Kidney (tissue), 14 donors: ENCODE measurements around the gene SCAF4. TPM values are rescaled to one million over a fixed set of nuclear protein-coding genes. Genes with fewer than 3 reads are reported as not detected.
"Not testable (repeated sequence)": the region's sequence is repeated elsewhere in the genome, so short reads cannot be mapped to it uniquely, and the experiment has no call there.

Experiments
- DNase-seq, 5 donors: peaks; one replicate each; pipeline ENCODE4 v3.0.0-alpha.2; 2013 to 2020
- FAIRE-seq: peaks from 2 replicates; lab custom pipeline; 2012; peaks lifted over from hg19 to GRCh38; lab: Jason Lieb, UNC
- H3K27ac ChIP-seq, 2 donors: one replicate each; pipeline ENCODE4 v1.7.0; 2013; ENCODE audit warnings: low read depth in 2 of 2, low read length in 2 of 2, inconsistent platforms in 1 of 2
- H3K27me3 ChIP-seq: one replicate; pipeline ENCODE4 v1.7.1; 2013; ENCODE audit warnings: low read length, inconsistent platforms; ENCODE audit not compliant: control insufficient read depth, insufficient read depth
- H3K36me3 ChIP-seq, 3 donors: one replicate each; pipeline versions ENCODE4 v1.7.0 to v1.7.1; 2013; ENCODE audit warnings: low read length in 3 of 3, control low read depth in 1 of 3, inconsistent platforms in 1 of 3; ENCODE audit not compliant: insufficient read depth in 3 of 3, control insufficient read depth in 2 of 3
- H3K4me1 ChIP-seq, 3 donors: one replicate each; pipeline versions ENCODE4 v1.7.0 to v1.7.1; 2013; ENCODE audit warnings: low read length in 3 of 3, inconsistent platforms in 1 of 3, low read depth in 1 of 3; ENCODE audit not compliant: control insufficient read depth in 2 of 3, insufficient read depth in 2 of 3
- H3K4me3 ChIP-seq, 3 donors: one replicate each; pipeline versions ENCODE4 v1.7.0 to v1.8.1; 2013; ENCODE audit warnings: low read length in 3 of 3, control low read depth in 1 of 3, inconsistent platforms in 1 of 3
- H3K9ac ChIP-seq, 3 donors: one replicate each; pipeline versions ENCODE4 v1.7.0 to v1.7.1; 2013; ENCODE audit warnings: low read length in 3 of 3, control low read depth in 1 of 3, inconsistent platforms in 1 of 3
- H3K9me3 ChIP-seq, 3 donors: one replicate each; pipeline versions ENCODE4 v1.7.0 to v1.7.1; 2013; ENCODE audit warnings: low read length in 3 of 3, control low read depth in 1 of 3, inconsistent platforms in 1 of 3; ENCODE audit not compliant: control insufficient read depth in 2 of 3, insufficient read depth in 1 of 3
- CTCF ChIP-seq: IDR thresholded peaks from 3 replicates; pipeline ENCODE4 v1.5.1; 2012; ENCODE audit warnings: mild to moderate bottlenecking, moderate library complexity, borderline replicate concordance; ENCODE audit not compliant: insufficient read depth; ENCODE audit errors: extremely low read depth
- intact Hi-C: fragments of 100-400 bp; cut with DNase I; formaldehyde crosslinking; loops from one replicate; pipeline ENCODE4 v1.11.1; 2022
- polyA plus RNA-seq: library from polyadenylated mRNA; stranded (reverse); fragments of 350-450 nt; fragmentation: Illumina TruSeq; extraction: RNeasy Lipid Tissue Mini Kit (QIAGEN cat#74804); gene quantifications from one replicate; pipeline ENCODE4 v1.2.3, GENCODE V29; 2014; ENCODE audit warnings: low read depth, low replicate concordance; ENCODE audit not compliant: insufficient read depth
- total RNA-seq: library from RNA; stranded (reverse); fragmentation: NEBNext Ultra II Directional; extraction: Animal tissue kit (Norgen Biotek cat#: 25700); gene quantifications from one replicate; pipeline ENCODE4 v1.2.1, GENCODE V29; 2021
- donor health status: control.
- donor health status: control.
- donor health status: control.
- donor health status: control.
- donor health status: control.
- donor health status: DM: yes; HTN: yes; CAD: no.
- donor health status: Normal renal cell carcinoma (clear cell type).

The SCAF4 gene
- total and polyA plus RNA-seq, 2 donors from 2014 or later = 7.4 to 30.6 TPM

- DNase-seq = no peak
- no peaks in the 10 kb centered on the region for H3K27me3 ChIP-seq
- TF ChIP-seq CTCF = no peak
- H3K4me3 ChIP-seq = no peak overlapping the region
- no peaks in the 10 kb centered on the region for H3K9me3 ChIP-seq
- no peak overlapping the region for H3K9ac ChIP-seq
- H3K36me3 ChIP-seq = peaks cover 8 to 39% (median 26%) of the 10 kb centered on the region in 3 donors
- no peak for FAIRE-seq
- intact Hi-C loops = no loop called here
- no peaks in the 10 kb centered on the region for H3K4me1 ChIP-seq
- no peak overlapping the region for H3K27ac ChIP-seq
Observed at GRCh38 chr21:31667639-31668038, 64.3 kb downstream of the SCAF4 start.

- Histone ChIP-seq H3K9ac (no peak overlapping the region), H3K27ac (no peak overlapping the region), H3K36me3 (peaks cover 8 to 41% (median 26%) of the 10 kb centered on the region in 3 donors), H3K4me3 (no peak overlapping the region), H3K9me3 (no peaks in the 10 kb centered on the region), H3K4me1 (no peaks in the 10 kb centered on the region), H3K27me3 (no peaks in the 10 kb centered on the region)
- TF ChIP-seq CTCF = no peak
- intact Hi-C loops = no loop called here
- FAIRE-seq (no peak), DNase-seq (no peak)
Observed at GRCh38 chr21:31667132-31667531, 64.8 kb downstream of the SCAF4 start.

- Histone ChIP-seq H3K36me3 (peaks cover 8 to 41% (median 26%) of the 10 kb centered on the region in 3 donors), H3K4me1 (no peaks in the 10 kb centered on the region), H3K9me3 (no peaks in the 10 kb centered on the region), H3K9ac (no peak overlapping the region), H3K27me3 (no peaks in the 10 kb centered on the region), H3K27ac (no peak overlapping the region), H3K4me3 (no peak overlapping the region)
- TF ChIP-seq CTCF = no peak
- no peak for DNase-seq
- FAIRE-seq = no peak
- intact Hi-C loops = no loop called here
Observed at GRCh38 chr21:31666445-31667010, 65.4 kb downstream of the SCAF4 start.

- H3K9ac ChIP-seq, H3K27ac ChIP-seq, H3K4me1 ChIP-seq, H3K4me3 ChIP-seq, H3K27me3 ChIP-seq, intact Hi-C loops, DNase-seq, FAIRE-seq, H3K9me3 ChIP-seq: not testable (repeated sequence)
- H3K36me3 ChIP-seq = peaks cover 5 to 41% (median 22%) of the 10 kb centered on the region in 3 donors
Observed at GRCh38 chr21:31665869-31666268, 66.0 kb downstream of the SCAF4 start.
